OCI-LY7 (cell line): ENCODE data around the gene BICC1.

Source experiments
- CTCF ChIP-seq: fragments of 200-600 bp; sonication (generic); conservative IDR thresholded peaks from 2 replicates; pipeline ENCODE4 v1.5.1; 2014; ENCODE audit warnings: mild to moderate bottlenecking, antibody characterized with exemption, low read length, moderate library complexity, mixed read lengths
- EZH2phosphoT487 ChIP-seq: fragments of 200-600 bp; sonication (generic); IDR thresholded peaks from 2 replicates; pipeline ENCODE4 v1.6.1; 2018; ENCODE audit warnings: low read depth, borderline replicate concordance, mild to moderate bottlenecking, mixed run types, antibody characterized with exemption, low read length, moderate library complexity, mixed read lengths

- no peak for TF ChIP-seq CTCF
- TF ChIP-seq EZH2phosphoT487: no peak
These were observed 87.4 kb downstream of the BICC1 start for GRCh38 chr10:58599927-58600553.
